WTC11 (cell line): ENCODE results near the gene FAM169A. TPM values are rescaled to one million over a fixed set of nuclear protein-coding genes. Genes with fewer than 3 reads are reported as not detected.

Experiments used
- ATAC-seq: fragments of 200-7000 bp; cut with Tn5 transposase; 2 replicates; pipeline ENCODE4 v1.10.0; 2021; ENCODE audit warnings: mild to moderate bottlenecking, moderate library complexity
- CTCF ChIA-PET: fragments of 300-600 bp; sonication (Branson Sonifier 250); formaldehyde crosslinking; loops from one replicate; lab custom pipeline; 2021; ENCODE audit warnings: antibody characterized with exemption; lab: Charles Lee
- POLR2A ChIA-PET: fragments of 350-600 bp; sonication (Branson Sonifier 250); formaldehyde crosslinking; loops from one replicate; lab custom pipeline; 2021; ENCODE audit warnings: antibody characterized with exemption; lab: Charles Lee
- DNase-seq: peaks from one replicate; pipeline ENCODE4 v3.0.0; 2021; ENCODE audit warnings: low spot score
- H3K27ac Mint-ChIP-seq: 2 replicates; pipeline ENCODE4 v1.8.0; 2021; ENCODE audit warnings: mixed read lengths
- H3K27me3 Mint-ChIP-seq: 2 replicates; pipeline ENCODE4 v1.8.0; 2021; ENCODE audit warnings: low read depth, mild to moderate bottlenecking, moderate library complexity, mixed read lengths
- H3K36me3 Mint-ChIP-seq: 2 replicates; pipeline ENCODE4 v1.8.0; 2021; ENCODE audit warnings: mixed read lengths
- H3K4me1 Mint-ChIP-seq: 2 replicates; pipeline ENCODE4 v1.8.0; 2022; ENCODE audit warnings: mixed read lengths
- H3K4me3 Mint-ChIP-seq: 2 replicates; pipeline ENCODE4 v1.8.0; 2021; ENCODE audit warnings: mild to moderate bottlenecking, moderate library complexity, mixed read lengths
- H3K9me3 Mint-ChIP-seq: 2 replicates; pipeline ENCODE4 v1.8.0; 2021; ENCODE audit warnings: mixed read lengths
- AR ChIP-seq: fragments of 250-450 bp; sonication (Bioruptor Pico); IDR thresholded peaks from 2 replicates; pipeline ENCODE4 v1.9.0; 2021; ENCODE audit warnings: mild to moderate bottlenecking
- ATF6 ChIP-seq: sonication (generic); formaldehyde crosslinking; IDR thresholded peaks from 2 replicates; pipeline ENCODE4 v1.8.1; 2023; ENCODE audit warnings: mild to moderate bottlenecking, missing genetic modification reagents
- E2F1 ChIP-seq: sonication (generic); formaldehyde crosslinking; IDR thresholded peaks from 2 replicates; pipeline ENCODE4 v1.8.0; 2022; ENCODE audit warnings: mild to moderate bottlenecking, missing genetic modification reagents
- E2F4 ChIP-seq: sonication (generic); formaldehyde crosslinking; IDR thresholded peaks from 2 replicates; pipeline ENCODE4 v1.8.1; 2022; ENCODE audit warnings: low read depth, mild to moderate bottlenecking, moderate library complexity, missing genetic modification reagents, borderline replicate concordance
- ELF4 ChIP-seq: sonication (generic); formaldehyde crosslinking; IDR thresholded peaks from 2 replicates; pipeline ENCODE4 v1.8.1; 2022; ENCODE audit warnings: low read depth, mild to moderate bottlenecking, moderate library complexity, missing genetic modification reagents
- ERG ChIP-seq: fragments of 250-450 bp; sonication (Bioruptor Pico); IDR thresholded peaks from 2 replicates; pipeline ENCODE4 v1.8.0; 2021; ENCODE audit warnings: mild to moderate bottlenecking
- GRHL2 ChIP-seq: fragments of 250-450 bp; sonication (Bioruptor Pico); IDR thresholded peaks from 2 replicates; pipeline ENCODE4 v1.8.0; 2022; ENCODE audit warnings: mild to moderate bottlenecking, moderate library complexity; ENCODE audit not compliant: insufficient replicate concordance, severe bottlenecking
- IRF2 ChIP-seq: sonication (generic); formaldehyde crosslinking; IDR thresholded peaks from 2 replicates; pipeline ENCODE4 v1.8.0; 2022; ENCODE audit warnings: low read depth, missing genetic modification reagents, borderline replicate concordance
- NR2C2 ChIP-seq: sonication (generic); formaldehyde crosslinking; IDR thresholded peaks from 2 replicates; pipeline ENCODE4 v1.8.0; 2022; ENCODE audit warnings: mild to moderate bottlenecking, missing genetic modification reagents
- ZBTB43 ChIP-seq: sonication (generic); formaldehyde crosslinking; IDR thresholded peaks from 2 replicates; pipeline ENCODE4 v1.8.1; 2023; ENCODE audit warnings: mild to moderate bottlenecking, missing genetic modification reagents
- ZNF263 ChIP-seq: sonication (generic); formaldehyde crosslinking; IDR thresholded peaks from 2 replicates; pipeline ENCODE4 v1.8.1; 2022; ENCODE audit warnings: low read depth, mild to moderate bottlenecking, moderate library complexity, missing genetic modification reagents
- ZNF396 ChIP-seq: fragments of 250-450 bp; sonication (Bioruptor Pico); IDR thresholded peaks from 2 replicates; pipeline ENCODE4 v1.8.0; 2021; ENCODE audit warnings: mild to moderate bottlenecking, moderate library complexity, borderline replicate concordance
- ZNF671 ChIP-seq: fragments of 250-450 bp; sonication (Bioruptor Pico); IDR thresholded peaks from 2 replicates; pipeline ENCODE4 v1.8.0; 2021; ENCODE audit warnings: mild to moderate bottlenecking
- ZSCAN18 ChIP-seq: fragments of 250-450 bp; sonication (Bioruptor Pico); IDR thresholded peaks from 2 replicates; pipeline ENCODE4 v2.1.2; 2022; ENCODE audit warnings: mild to moderate bottlenecking, moderate library complexity
- total RNA-seq: library from RNA; stranded (reverse); gene quantifications from 3 replicates; pipeline ENCODE4 v1.2.3, GENCODE V29; 2021

FAM169A gene
- total RNA-seq, 1 experiment from 2014 or later, result 69.1 TPM

GRCh38 chr5:74765201-74765600 lies 101.0 kb downstream of the FAM169A start:
- TF ChIP-seq AR (CRISPR knock-in tag), result no peak
- TF ChIP-seq ZSCAN18 (CRISPR knock-in tag), result no peak
- no peak for TF ChIP-seq NR2C2 (CRISPR knock-in tag)
- TF ChIP-seq ZNF396 (CRISPR knock-in tag), result no peak
- no peak for TF ChIP-seq ATF6 (CRISPR knock-in tag)
- TF ChIP-seq ELF4, result no peak
- no peak for TF ChIP-seq ZBTB43
- ChIA-PET CTCF (interaction anchor here (0.6 kb wide), 1 partner anchor 1911 kb away, joined by 3 read pairs; no protein-coding TSS in a partner anchor), POLR2A (no interaction called here)
- no peak for DNase-seq
- peaks cover 16% of the 10 kb centered on the region for H3K4me1 Mint-ChIP-seq
- H3K9me3 Mint-ChIP-seq, result no peaks in the 10 kb centered on the region
- peak overlapping the region; percentile 73 for H3K27ac Mint-ChIP-seq
- peak overlapping the region; percentile 100 for H3K4me3 Mint-ChIP-seq
- H3K27me3 Mint-ChIP-seq, result no peaks in the 10 kb centered on the region
- peaks cover 12% of the 10 kb centered on the region for H3K36me3 Mint-ChIP-seq
- no peak for ATAC-seq

GRCh38 chr5:74763504-74763903 lies 102.7 kb downstream of the FAM169A start:
- ChIA-PET CTCF (no interaction called here), POLR2A (interaction anchor here (0.5 kb wide), 1 partner anchor 897 kb away, joined by 3 read pairs; no protein-coding TSS in a partner anchor)
- H3K4me3 Mint-ChIP-seq, result no peak overlapping the region
- no peak for DNase-seq
- no peak overlapping the region for H3K27ac Mint-ChIP-seq
- TF ChIP-seq ZNF671 (no peak), E2F1 (no peak), ERG (no peak), ZNF263 (CRISPR knock-in tag) (no peak), IRF2 (CRISPR knock-in tag) (no peak), GRHL2 (CRISPR knock-in tag) (no peak), E2F4 (CRISPR knock-in tag) (no peak)
- ATAC-seq, result no peak
- H3K9me3 Mint-ChIP-seq, result no peaks in the 10 kb centered on the region
- H3K4me1 Mint-ChIP-seq, result peaks cover 16% of the 10 kb centered on the region
- no peaks in the 10 kb centered on the region for H3K27me3 Mint-ChIP-seq
- H3K36me3 Mint-ChIP-seq, result peaks cover 9% of the 10 kb centered on the region
